ENCODE measurements around the gene CRIP2. TPM values are rescaled to one million over a fixed set of nuclear protein-coding genes. Genes with fewer than 3 reads are reported as not detected.

Gene CRIP2
- total and polyA plus RNA-seq, 2 of the 13 experiments (the other 11 are each of a cell fraction or from before 2014, with no cell fraction given): 31.6 to 37.9 TPM

- TF ChIP-seq, protein P1, sequence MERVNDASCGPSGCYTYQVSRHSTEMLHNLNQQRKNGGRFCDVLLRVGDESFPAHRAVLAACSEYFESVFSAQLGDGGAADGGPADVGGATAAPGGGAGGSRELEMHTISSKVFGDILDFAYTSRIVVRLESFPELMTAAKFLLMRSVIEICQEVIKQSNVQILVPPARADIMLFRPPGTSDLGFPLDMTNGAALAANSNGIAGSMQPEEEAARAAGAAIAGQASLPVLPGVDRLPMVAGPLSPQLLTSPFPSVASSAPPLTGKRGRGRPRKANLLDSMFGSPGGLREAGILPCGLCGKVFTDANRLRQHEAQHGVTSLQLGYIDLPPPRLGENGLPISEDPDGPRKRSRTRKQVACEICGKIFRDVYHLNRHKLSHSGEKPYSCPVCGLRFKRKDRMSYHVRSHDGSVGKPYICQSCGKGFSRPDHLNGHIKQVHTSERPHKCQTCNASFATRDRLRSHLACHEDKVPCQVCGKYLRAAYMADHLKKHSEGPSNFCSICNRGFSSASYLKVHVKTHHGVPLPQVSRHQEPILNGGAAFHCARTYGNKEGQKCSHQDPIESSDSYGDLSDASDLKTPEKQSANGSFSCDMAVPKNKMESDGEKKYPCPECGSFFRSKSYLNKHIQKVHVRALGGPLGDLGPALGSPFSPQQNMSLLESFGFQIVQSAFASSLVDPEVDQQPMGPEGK (CRISPR knock-in tag; IDR thresholded peaks at IDR 0.05): no peak
- TF ChIP-seq HCFC1 (IDR thresholded peaks at IDR 0.05; ENCODE audit: low read depth, low read length): no peak
Observed at GRCh38 chr14:105482486-105483110, 8.0 kb downstream of the CRIP2 start (continued).

GRCh38 chr14:105483300-105484068, 8.9 kb downstream of the CRIP2 start:
- Histone ChIP-seq H3K4me1 (ENCODE audit: insufficient read depth, low read length) (peaks cover 69% of the 10 kb centered on the region), H3K27ac (ENCODE audit: extremely low read length, insufficient read depth, low read length) (no peak overlapping the region), H3K4me3 (replicated peaks in 1 of 3; ENCODE audit: insufficient read depth in 1 of 3, low read depth in 2 of 3, low read length in 3 of 3) (peak overlapping the region in 1 of 3 experiments; percentile 45; a peak in 1 of 6 replicates), H4K20me1 (ENCODE audit: insufficient read depth, low read length) (no peaks in the 10 kb centered on the region), H3K27me3 (ENCODE audit: control insufficient read depth in 1 of 2, insufficient read depth in 2 of 2, low read length in 2 of 2) (peaks cover 2 to 32% of the 10 kb centered on the region in 2 experiments; a peak in 4 of 5 replicates), H3K9ac (ENCODE audit: insufficient read depth, low read depth, low read length) (peak overlapping the region; percentile 60), H3K9me3 (ENCODE audit: low read length) (no peaks in the 10 kb centered on the region), H3K79me2 (ENCODE audit: insufficient read depth, low read length) (no peaks in the 10 kb centered on the region), H3K36me3 (replicated peaks in 1 of 2; ENCODE audit: control insufficient read depth in 1 of 2, insufficient read depth in 2 of 2, low read length in 2 of 2) (no peaks in the 10 kb centered on the region), H2AFZ (ENCODE audit: low read length) (no peak overlapping the region), H3K4me2 (ENCODE audit: low read depth, low read length) (peak overlapping the region; percentile 98)
- ChIA-PET CTCF (ENCODE audit: low intra/inter-chr PET ratio, low total read pairs) (no interaction called here), POLR2A (no interaction called here)
- no TSS peak for BruUV-seq (replicated peaks)
- FAIRE-seq (no peak), ATAC-seq (no peak), DNase-seq (ENCODE audit: low spot score) (no peak)
- TF ChIP-seq TCF7L2 (IDR thresholded peaks at IDR 0.05; ENCODE audit: low read depth, low read length): no peak
- TF ChIP-seq HNRNPL (IDR thresholded peaks at IDR 0.05; ENCODE audit: low read depth, low read length): 0 out of 2 replicates have a peak, but pooled peaks have one; percentile 55
- no peak for TF ChIP-seq ZNF225 (CRISPR knock-in tag; IDR thresholded peaks at IDR 0.05)
- TF ChIP-seq, protein P2, sequence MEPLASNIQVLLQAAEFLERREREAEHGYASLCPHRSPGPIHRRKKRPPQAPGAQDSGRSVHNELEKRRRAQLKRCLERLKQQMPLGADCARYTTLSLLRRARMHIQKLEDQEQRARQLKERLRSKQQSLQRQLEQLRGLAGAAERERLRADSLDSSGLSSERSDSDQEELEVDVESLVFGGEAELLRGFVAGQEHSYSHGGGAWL (CRISPR knock-in tag; IDR thresholded peaks at IDR 0.05): no peak
- WGBS (ENCODE audit: low lambda C conversion rate): 52% methylated on average over 7 of the region's 18 CpGs
- intact Hi-C loops (cut with micrococcal nuclease; ENCODE audit: unreplicated experiment) (no loop called here), in situ Hi-C loops (cut with HindIII; ENCODE audit: extremely low pct_ligation_motif_present, low pct_unique_long_range_greater_than_20kb) (no loop called here)

All from HepG2 (cell line).